GM15510 (cell line): ENCODE measurements around the gene PDSS1.

Source experiments
- POLR2A ChIP-seq: IDR thresholded peaks from 3 replicates; pipeline ENCODE4 v1.6.1; 2011; ENCODE audit warnings: borderline replicate concordance; ENCODE audit not compliant: insufficient read length; ENCODE audit errors: extremely low read depth

The PDSS1 gene

DNA sequence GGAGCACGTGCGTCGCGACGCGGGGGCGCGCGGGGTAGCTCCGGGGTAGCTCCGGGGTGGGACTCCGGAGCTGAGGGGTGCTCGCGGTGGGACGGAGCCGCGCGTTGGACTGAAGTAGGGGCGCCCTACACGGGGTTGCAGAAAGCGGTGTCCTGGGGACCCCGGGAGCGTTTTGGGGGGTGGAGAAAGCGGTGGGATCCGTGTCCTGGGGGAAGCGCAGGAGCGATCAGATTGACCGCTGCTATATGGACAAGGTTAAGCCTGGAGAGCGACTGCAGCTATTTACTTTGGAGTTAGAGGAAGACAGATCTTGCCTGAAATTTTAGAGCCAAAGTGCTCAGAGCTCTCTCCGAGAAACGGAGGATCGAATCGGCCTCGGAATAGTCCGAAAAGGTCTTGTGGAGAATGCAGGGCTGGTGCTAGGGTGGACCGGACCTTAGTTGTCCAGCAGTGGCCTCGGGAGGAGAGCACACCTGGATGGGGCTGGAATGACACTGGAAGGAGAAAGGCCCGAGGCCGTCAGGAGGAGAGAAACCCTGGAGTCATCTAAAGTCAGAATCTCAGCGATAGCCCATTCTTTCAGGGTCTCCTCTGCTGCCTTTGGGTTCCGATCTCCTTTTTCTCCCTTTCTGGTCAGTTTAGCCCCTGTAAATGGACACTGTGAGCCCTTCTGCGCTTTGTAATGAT is 564 bp downstream of the PDSS1 start:
- no peak for TF ChIP-seq POLR2A

DNA sequence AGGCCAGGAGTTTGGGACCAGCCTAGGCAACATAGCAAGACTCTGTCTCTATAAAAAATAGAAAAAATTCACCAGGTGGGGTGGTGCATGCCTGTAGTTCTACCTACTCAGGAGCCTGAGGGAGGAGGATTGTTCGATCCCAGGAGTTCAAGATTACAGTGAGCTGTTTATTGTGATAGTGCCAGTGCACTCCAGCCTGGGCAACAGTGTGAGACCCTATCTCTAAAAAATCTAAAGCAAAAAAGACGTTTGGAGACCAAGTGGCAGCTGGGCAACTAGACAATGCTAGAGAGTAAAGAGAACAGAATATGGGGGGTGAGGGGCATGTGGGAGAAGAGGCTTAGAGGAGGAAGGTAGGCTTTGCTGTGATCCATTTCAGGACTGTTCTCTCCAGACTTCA is 1.4 kb downstream of the PDSS1 start:
- no peak for TF ChIP-seq POLR2A

DNA sequence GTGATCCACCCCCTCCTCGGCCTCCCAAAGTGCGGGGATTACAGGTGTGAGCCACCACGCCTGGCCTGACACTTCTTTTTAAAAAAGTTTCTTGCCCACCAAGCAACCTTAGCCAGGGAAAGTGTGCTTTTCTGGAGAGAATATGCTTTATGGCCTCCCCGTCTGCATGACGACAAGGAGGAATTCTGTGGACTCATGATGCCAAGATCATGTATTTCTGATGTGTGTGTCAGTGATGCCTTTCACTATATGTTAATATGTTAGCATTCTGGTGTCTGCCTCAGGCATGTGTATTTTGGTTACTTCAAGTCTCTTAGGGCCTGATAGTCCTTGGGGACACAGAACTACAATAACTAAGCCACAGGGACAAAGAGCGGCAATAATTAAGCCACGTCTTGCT is 2.1 kb downstream of the PDSS1 start:
- no peak for TF ChIP-seq POLR2A

DNA sequence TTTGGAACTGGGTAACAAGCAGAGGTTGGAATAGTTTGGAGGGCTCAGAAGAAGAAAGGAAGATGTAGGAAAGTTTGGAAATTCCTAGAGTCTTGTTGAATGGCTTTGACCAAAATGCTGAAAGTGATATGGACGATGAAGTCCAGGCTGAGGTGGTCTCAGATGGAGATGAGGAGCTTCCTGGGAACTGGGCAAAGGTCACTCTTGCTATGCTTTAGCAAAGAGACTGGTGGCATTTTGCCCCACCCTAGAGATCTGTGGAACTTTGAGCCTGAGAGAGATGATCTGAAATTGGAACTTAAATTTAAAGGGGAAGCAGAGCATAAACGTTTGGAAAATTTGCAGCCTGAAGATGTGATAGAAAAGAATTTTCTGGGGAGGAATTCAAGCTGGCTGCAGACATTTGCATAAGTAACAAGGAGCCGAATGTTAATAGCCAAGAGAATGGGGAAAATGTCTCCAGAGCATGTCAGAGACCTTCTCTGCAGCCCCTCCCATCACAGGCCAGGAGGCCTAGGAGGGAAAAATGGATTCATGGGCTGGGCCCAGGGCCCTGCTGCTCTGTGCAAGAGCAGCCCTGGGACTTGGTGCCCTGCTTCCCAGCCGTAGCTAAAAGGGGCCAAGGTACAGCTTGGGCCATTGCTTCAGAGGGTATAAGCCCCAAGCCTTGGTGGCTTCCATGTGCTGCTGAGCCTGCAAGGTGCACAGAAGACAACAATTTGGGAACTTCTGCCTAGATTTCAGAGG is 3.6 kb downstream of the PDSS1 start:
- TF ChIP-seq POLR2A, result no peak

DNA sequence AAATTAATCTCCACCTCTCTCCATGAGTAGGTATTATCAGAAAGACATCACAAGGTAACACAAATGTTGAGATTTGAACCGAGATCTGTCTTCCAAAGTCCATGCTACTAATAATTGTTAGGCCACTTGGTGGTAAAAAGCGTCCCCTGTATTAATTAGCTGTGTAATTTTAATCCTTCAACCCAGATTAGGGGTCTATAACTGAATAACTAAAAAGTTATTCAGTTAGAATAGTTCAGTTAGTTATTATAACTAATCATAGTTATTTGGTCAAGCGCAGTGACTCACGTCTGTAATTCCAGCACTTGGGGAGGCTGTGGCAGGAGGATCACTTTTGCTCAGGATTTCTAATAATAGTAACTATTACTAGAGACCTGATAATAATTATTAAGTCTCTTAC is 5.6 kb downstream of the PDSS1 start:
- no peak for TF ChIP-seq POLR2A

DNA sequence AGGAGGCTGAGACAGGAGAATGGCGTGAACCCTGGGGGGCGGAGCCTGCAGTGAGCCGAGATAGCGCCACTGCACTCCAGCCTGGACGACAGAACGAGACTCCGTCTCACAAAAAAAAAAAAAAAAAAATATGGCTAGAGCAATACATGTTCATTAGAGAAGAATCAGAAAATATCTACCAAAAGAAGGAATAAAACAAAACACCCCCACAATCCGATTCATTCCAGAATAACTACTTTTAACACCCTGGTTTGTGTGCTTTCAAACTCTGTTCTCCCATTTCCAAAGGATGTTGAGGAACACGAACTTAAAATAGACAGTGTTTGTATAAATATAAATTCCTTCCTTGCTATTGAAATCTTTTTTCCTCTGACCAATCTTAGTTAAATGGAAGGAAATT is 6.5 kb downstream of the PDSS1 start:
- TF ChIP-seq POLR2A, result no peak

DNA sequence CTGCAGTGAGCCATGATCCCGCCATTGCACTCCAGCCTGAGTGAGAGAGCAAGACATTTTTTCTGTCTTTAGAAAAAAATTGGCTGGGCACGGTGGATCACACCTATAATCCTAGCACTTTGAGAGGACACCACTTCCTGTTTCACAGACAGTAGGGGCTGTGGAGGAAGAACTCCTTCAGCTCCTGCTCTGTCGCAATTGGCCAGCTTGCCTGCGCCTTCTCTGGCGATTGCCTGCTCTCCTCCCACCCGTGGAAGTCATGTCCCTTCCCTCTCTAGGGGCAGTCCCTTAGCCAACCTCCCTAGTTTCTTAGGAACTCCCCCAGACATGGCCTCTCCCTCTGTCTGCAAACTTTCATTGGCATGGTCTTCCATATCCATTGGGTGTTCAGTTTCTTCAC is 8.7 kb downstream of the PDSS1 start:
- no peak for TF ChIP-seq POLR2A

DNA sequence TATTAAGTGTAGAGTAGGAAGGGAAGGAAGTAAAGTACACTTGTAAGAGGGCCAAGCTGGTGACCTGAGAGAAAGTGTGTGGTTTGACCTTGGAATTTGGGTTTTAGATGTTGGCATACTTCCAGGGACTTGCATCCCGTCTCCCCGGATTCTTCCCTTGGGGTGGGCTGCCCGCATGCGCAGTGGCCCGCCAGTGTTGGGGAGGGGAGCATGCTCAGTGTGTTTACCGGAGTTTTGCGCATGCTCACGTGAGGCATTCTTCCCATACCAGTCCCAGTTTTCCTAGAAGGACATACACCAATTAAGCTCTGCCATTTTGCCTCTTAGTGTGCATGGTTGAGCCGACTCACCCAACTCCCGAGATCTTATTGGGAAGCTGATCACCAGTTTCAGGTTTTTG is 9.4 kb downstream of the PDSS1 start:
- no peak for TF ChIP-seq POLR2A

DNA sequence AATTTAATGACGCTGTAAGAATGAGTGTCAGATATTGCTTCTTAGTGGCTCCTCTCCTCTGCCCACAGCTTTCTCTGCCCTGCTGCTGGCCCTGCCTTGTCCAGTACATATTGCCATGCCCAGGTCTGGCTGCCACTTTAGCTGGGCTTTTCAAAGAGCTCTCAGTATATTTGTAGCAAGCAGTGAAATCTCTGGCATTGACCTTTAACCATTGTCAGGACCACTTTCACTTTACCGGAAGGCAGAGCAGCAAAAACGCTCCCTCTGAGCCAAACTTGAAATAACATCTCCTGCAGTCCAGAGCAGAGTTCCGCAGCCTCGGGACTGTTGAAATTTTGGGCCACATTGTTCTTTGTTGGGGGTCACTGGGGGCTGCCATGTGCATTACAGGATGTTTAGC is 13.8 kb downstream of the PDSS1 start:
- no peak for TF ChIP-seq POLR2A

DNA sequence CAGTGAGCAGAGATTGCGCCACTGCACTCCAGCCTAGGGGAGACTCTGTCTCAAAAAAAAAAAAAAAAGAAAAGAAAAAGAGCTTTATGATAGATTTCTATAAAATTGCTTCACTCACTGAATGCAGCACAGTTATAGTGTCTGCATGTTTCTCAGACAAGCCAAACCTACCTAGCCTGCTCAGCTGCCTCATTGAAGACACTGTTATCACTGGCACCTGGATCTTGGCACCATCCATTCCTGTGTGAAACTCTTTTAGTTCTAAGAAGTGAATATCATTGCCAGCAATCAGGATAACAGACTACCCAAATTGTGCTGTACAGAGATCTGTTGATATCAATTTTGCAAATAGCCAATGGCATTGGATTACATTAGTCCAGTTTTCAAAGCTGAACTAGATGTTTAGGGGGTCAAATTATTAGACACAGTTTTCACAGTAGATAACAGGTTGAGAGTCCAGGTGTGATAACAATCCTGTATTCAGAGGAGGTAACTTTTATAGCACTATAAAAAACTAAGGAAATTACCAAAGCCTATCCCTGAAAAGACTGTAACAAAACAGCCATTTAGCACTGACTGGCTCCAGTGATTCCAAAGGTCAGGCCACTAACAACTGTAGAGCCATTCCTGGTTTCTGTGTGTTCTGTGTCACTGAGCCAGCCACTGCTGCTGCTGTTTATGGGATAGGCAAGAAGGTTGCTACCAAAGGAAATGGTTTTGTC is 17.1 kb downstream of the PDSS1 start:
- TF ChIP-seq POLR2A, result no peak

DNA sequence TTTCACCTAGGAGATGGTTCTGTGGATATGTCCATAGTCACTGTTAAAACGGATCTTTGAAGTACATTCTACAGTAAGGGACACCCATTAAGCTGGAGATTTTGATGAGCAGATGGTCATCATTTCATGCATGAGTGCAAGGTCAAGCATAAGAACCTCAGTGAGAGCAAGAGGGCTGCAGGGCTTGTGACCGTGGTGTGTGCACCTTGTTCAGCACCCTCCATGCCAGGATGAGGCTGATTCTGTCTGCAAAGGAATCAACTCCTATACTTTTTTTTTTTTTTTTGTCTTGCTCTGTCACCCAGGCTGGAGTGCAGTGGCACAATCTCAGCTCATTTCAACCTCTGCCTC is 17.6 kb downstream of the PDSS1 start:
- TF ChIP-seq POLR2A, result no peak

DNA sequence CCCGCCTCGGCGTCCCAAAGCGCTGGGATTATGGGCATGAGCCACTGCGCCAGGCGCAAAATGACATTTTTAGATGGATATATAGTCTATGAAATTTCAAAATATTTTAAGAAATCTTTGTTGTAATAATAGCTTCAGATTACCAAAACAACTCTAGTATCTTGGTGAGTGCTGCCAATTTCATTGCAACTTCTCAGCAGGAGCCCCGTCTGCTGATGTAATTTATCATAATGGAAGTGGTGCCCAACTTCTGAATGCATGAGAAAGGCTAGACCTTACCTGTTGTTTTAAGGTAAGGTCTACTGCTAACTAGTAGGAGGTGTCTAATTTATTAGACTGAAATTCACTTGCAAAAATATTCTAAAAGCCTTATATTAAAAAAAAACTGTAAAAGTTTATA is 20.0 kb downstream of the PDSS1 start:
- TF ChIP-seq POLR2A, result no peak

DNA sequence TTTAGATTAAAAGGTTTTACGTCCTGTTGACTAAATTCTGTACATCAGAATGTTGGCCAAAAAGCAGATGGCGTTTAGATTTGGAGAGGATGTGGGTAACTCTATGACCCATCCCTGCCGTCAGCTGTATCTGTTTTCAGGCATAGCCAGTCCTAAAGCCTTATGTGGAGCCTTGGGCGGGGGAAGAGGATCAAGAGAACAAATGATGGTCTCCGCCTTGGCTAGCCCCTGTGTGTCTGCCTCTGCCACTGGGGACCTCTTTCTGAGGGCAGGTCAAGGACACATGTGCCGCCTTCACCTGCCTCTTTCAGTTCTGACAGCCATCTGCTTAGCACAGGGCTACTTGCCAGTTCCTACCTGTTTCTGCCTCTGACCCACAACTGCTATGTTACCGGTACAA is 24.1 kb downstream of the PDSS1 start:
- TF ChIP-seq POLR2A, result no peak

DNA sequence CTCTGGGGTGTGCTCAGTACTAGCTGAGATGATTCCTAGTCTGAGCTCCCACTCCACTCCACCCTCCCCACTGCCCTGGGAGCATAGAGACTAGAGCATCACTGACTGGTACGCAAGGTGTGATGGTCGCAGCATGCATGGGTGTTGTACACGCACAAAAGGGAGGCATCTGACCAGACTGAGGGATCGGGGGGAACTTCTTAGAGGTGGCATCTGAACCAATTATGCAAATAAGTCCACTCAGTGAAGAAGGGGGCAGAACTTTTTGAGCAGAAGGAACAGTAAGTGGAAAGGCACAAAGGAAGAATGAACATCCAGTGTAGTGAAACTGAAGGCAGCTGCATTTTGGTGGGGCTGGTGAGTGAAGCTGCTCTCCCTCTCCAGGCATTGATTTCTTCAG is 25.5 kb downstream of the PDSS1 start:
- no peak for TF ChIP-seq POLR2A

DNA sequence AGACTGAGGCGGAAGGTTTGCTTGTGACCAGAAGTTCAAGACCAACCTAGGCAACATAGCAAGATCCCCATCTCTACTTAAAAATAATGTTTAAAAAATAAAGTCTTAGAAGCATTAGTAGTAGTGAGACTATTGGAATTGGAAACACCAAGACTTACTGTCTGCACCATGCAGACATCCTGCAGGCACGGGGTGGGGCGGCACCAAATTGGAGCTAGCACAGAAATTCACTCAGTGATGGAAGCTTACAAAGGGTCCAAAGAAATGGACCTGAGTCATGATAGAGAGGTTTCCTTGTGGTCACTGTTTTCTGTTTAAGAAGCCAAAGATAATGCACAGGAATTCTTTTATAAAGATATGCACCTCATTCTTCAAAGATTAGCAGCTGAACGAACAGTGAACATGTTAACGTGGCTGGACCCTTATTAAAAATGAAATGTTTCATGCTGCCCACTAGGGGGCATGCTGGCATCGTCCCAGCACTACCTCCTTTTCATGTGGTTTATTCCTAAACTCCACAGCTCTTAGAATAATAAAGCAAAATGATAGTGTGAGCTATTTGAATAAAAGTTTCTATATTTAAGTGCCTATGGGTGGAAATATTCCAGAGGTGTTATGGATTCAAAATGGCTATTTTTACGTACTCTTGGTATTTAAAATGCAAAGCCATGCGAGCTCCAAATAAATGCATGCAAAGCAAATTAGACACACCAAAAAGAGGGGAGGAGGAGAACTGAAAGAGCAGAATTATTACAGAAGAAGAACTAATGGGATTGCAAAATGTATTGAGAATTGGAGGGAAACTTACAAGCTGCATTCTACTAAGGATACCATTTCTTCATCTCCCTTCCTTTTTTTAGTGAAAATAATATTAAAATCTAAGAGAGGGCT is 28.6 kb downstream of the PDSS1 start:
- no peak for TF ChIP-seq POLR2A
